T-helper 2 cell (primary cell): ENCODE measurements around the gene PSD4.

Experiments used
- DNase-seq, 5 experiments: peaks; one replicate each; pipeline versions ENCODE4 v3.0.0 to v3.0.0-alpha.2; 2012 to 2022

PSD4 gene

DNA sequence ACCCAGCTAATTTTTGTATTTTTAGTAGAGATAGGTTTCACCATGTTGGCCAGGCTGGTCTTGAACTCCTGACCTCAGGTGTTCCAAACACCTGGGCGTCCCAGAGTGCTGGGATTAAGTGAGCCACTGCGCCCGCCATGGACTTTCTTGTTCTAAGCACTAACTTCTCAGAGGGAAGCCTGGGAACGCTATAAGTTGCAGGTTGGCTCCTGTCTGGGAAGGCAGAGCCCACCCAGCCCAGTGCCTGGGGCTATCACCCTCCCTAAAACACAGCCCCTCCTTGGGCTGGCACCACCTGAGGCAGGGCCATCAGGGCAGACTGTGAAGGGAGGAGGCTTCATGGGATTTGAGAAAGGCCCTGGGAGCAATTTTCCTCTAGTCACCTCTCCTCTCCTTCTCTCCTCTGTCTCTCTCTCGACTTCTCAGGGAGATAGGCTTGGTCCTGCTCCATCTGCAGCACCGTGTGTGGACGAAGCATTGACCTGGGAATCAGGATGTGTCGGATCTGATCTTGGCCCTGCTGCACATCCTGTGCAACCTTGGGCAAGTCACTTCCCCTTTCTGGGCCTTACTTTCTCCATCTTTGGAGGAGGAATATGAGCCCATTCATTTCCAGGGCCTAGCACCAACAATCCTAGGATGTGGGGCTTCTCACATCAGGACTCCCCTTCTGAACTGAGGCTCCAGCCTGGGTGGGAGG, 10.9 kb downstream of the PSD4 start:
- no peak for DNase-seq

DNA sequence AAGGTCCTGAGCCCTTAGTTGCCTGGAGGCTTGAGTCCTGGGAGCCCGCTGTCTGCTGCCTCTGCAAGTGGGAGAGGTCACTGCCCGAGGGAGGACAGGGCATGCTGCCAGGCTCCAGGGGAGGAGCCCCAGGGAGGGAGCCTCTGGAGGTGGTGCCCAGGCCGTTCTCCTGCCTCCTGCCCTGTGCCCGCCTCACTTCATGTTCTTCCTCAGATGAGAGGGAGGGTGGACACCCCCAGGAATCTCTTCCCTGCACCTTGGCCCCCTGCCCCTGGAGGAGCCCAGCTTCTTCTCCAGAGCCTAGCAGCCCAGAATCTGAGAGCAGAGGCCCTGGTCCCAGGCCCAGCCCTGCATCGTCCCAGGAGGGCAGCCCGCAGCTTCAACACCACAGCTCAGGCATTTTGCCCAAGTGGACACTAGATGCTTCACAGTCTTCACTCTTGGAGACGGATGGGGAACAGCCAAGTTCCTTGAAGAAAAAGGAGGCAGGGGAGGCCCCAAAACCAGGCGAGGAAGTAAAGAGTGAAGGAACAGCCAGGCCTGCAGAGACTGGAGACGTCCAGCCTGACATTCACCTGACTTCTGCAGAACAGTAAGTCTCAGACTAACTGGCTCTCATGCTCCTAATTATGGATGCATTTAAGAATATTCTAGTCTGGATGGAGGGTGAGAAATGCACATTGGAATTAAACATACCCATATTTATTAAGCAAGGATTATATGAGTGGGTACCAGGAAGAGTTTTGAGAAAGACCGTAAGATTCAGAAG, 12.1 kb downstream of the PSD4 start:
- DNase-seq: no peak

- DNase-seq: no peak
Measured at GRCh38 chr2:113186433-113186796, 12.6 kb downstream of the PSD4 start.

- DNase-seq: no peak
Measured at GRCh38 chr2:113187771-113188170, 14.0 kb downstream of the PSD4 start.

- no peak for DNase-seq
Measured at GRCh38 chr2:113190871-113191270, 17.1 kb downstream of the PSD4 start.

DNA sequence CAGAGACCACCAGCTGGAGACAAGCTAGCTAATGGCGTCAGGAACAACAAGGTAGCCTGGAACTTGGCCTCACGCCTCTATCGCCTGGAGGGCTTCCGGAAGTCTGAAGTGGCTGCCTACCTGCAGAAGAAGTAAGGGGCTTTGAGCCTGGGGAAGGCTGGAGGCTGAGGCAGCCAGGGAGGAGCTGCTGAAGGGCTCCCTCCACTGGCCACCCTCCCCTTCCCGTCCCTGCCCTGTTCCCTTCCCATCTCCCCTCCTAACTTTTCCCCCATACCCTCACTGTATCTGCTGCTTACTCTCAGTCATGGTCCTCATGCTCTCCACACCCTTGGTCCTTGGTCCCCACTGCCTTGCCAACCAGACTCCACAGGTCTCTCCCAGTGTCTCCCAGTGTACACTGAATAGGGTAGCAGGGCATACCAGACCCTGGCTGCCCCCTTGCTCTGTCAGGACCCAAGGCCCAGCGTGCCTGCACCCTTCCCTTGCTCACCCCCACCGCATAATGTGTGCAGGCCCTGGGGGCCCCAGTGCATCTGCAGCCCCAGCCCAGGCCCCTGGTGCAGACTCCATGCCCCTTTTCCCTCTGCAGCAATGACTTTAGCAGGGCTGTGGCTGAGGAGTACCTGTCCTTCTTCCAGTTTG, 18.8 kb downstream of the PSD4 start:
- no peak for DNase-seq

GRCh38 chr2:113195923-113196501, 22.2 kb downstream of the PSD4 start:
- DNase-seq: no peak

GRCh38 chr2:113196839-113197238, 23.1 kb downstream of the PSD4 start:
- DNase-seq: no peak

DNA sequence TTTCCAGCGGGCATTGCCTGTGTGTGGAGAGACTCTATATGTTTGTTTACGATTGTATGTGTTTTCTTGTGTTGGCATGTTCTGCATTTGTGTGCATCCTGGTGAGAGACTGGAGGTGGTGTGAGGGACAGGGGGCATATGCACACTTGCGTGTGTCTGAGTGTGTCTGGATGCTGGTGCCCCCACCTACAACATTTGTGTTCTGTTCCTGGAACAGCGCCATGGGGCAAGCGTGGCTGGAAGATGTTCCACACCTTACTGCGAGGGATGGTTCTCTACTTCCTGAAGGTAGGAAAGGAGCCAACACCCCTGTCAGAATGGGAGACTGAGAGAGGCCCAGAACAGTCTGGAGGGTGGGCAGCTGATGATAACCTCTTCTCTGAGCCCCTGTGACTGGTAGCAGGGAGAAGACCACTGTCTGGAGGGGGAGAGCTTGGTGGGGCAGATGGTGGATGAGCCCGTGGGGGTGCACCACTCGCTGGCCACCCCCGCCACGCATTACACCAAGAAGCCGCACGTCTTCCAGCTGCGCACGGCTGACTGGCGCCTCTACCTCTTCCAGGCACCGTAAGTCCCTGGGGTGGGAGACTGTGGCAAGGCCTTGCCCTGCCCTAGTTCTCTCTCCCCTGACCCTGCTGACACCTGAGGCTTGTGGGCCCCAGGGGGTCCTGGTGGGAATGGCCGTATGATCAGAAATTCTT, 23.7 kb downstream of the PSD4 start:
- DNase-seq: no peak

- DNase-seq: no peak
Measured at GRCh38 chr2:113198048-113198789, 24.4 kb downstream of the PSD4 start.

GRCh38 chr2:113198790-113199612, 25.2 kb downstream of the PSD4 start:
- DNase-seq: peak; percentile 49 to 79 (median 72)

- DNase-seq: no peak
Measured at GRCh38 chr2:113200236-113200635, 26.5 kb downstream of the PSD4 start.

- no peak for DNase-seq
Measured at GRCh38 chr2:113200736-113201490, 27.1 kb downstream of the PSD4 start.

DNA sequence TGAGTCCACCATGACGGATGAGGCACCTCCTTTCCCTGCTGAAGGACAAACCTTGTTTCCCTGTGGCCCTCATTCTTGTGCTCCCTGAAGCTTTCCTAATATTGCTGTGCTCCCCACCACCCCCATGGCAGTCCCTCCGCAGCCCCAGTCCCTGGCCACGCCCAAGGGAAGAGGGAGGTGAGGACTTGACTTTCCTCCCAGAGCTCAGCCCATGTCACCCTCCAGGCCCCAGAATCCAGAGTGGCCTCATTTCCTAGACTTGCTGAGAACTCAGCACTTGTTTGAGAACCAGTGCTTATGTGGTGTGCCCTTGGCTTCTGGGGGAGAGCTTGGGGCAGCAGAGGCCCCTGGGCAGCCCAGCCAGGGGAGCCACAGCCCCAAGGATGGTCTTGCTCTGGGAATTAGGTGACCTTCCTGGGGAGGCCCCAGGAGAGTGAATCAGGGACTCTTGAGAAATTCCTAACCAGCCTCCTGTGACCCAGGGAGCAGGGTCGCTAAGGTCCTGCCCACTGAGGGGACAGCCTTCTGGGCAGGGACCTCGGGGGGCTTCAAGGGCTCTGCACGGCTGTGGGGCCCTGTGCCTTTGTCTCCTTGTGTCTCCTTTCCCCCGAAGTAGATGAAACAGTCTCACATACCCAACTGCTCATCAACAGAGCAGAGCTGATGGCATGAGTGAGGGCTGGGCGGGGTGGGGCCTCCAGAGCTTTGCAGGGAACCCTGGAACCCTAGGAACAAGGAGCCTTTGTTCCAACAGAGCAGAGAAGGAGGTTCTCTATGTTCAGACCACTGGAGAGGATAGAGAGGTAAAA, 27.9 kb downstream of the PSD4 start:
- no peak for DNase-seq

GRCh38 chr2:113202305-113203216, 28.8 kb downstream of the PSD4 start:
- peak in 1 of 5 experiments; percentile 18 for DNase-seq

DNA sequence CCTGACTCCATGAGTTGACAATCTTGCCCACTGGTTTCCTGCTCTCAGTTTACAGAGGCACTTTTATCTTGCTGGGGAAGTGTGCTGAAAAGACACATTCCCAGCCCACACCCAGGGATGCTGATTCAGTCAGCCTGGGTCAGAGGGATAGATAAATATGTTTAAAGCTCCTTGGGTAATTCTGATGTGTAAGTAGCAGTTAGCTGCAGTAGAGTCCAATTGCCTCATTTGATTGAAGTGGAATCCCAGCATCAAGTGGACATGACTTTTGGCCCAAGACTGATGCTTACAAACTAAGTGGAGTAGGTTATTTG, 29.4 kb downstream of the PSD4 start:
- DNase-seq: no peak

DNA sequence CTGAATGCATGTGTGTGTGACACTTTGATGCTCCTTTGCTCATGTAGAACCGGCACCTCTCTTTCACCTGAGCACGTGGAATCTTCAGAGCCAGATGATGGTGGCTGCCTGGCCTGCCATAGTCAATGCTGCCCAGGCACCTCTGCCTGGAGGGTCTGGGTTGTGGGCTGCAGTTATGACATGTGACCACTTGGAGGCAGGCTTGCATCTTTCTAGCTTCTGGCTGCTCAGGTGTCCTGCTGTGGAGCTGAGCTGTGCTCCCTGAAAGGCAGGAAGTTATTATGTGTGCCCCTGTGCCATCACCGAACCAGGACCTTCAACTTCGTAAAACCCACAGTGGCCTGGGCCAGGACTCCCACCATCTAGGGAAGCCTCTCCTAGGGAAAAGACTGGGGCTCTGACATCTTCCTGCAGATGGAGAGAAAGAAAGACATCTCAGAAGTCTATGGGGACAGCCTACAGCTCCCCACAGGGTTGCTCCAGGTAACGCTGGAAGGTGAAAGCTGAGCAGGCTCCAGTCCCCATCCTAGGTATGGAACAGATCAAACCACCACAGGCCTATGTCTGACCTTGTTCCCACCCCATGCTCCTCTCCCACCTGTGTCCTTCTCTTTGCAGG, 30.2 kb downstream of the PSD4 start:
- peak in 4 of 5 experiments; percentile 56 to 82 (median 58) for DNase-seq

- DNase-seq: no peak
Measured at GRCh38 chr2:113206251-113206650, 32.5 kb downstream of the PSD4 start.
